Upper lobe of left lung (tissue), 4 donors: ENCODE data around the gene SCLT1.

ENCODE experiments used
- POLR2A ChIP-seq, 4 donors: fragments of 450-650 bp; IDR thresholded peaks; one replicate each; pipeline ENCODE4 v1.5.1; 2016 to 2017; ENCODE audit warnings: antibody characterized with exemption in 4 of 4, mild to moderate bottlenecking in 2 of 4
- POLR2AphosphoS5 ChIP-seq, 2 donors: sonication (generic); formaldehyde crosslinking; IDR thresholded peaks; one replicate each; pipeline ENCODE4 v1.5.1; 2017; ENCODE audit warnings: antibody characterized with exemption in 2 of 2
- TF ChIP-seq, protein P1 (sequence below), 6 experiments: fragments of 450-650 bp in 4 of 6; fragments of 200-600 bp in 2 of 6; sonication (generic) in 2 of 6; IDR thresholded peaks; one replicate each; pipeline ENCODE4 v1.5.1; 2016 to 2019; ENCODE audit warnings: antibody characterized with exemption in 6 of 6

DNA sequence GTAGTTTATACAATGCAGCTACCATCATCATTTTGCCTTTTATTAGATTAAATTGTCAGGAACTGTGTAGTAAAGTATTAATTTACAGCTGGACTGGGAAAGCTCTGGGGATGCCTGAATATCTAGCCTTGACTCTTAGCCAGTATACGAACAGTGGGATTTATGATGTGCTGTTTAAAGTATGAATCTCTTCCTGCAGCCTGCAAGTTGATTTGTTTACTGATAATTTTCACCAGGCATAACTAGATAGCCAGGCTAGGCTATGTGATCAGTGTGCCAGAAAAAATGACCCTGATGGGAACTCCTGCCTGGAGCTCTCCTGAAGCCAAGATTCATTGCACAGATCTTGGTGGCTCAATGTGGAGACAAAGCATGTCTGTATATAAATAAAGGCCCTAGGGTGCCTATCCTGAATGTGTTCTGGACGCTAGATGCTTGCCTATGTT, 119.2 kb downstream of the SCLT1 start:
- TF ChIP-seq, protein P1, sequence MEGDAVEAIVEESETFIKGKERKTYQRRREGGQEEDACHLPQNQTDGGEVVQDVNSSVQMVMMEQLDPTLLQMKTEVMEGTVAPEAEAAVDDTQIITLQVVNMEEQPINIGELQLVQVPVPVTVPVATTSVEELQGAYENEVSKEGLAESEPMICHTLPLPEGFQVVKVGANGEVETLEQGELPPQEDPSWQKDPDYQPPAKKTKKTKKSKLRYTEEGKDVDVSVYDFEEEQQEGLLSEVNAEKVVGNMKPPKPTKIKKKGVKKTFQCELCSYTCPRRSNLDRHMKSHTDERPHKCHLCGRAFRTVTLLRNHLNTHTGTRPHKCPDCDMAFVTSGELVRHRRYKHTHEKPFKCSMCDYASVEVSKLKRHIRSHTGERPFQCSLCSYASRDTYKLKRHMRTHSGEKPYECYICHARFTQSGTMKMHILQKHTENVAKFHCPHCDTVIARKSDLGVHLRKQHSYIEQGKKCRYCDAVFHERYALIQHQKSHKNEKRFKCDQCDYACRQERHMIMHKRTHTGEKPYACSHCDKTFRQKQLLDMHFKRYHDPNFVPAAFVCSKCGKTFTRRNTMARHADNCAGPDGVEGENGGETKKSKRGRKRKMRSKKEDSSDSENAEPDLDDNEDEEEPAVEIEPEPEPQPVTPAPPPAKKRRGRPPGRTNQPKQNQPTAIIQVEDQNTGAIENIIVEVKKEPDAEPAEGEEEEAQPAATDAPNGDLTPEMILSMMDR (IDR thresholded peaks at IDR 0.05): no peak
- TF ChIP-seq POLR2AphosphoS5 (IDR thresholded peaks at IDR 0.05) (no peak), POLR2A (IDR thresholded peaks at IDR 0.05) (no peak)
